Ishikawa (cell line): ENCODE results near the gene CEP57L1.

Experiments
- CEBPB ChIP-seq: IDR thresholded peaks from 2 replicates; pipeline ENCODE4 v1.6.1; 2012
- CREB1 ChIP-seq: IDR thresholded peaks from 2 replicates; pipeline ENCODE4 v1.6.1; 2012; ENCODE audit warnings: low read depth
- EGR1 ChIP-seq: IDR thresholded peaks from 2 replicates; pipeline ENCODE4 v1.6.1; 2012
- EP300 ChIP-seq: IDR thresholded peaks from 2 replicates; pipeline ENCODE4 v1.6.1; 2012; ENCODE audit warnings: borderline replicate concordance
- FOXM1 ChIP-seq: IDR thresholded peaks from 2 replicates; pipeline ENCODE4 v1.6.1; 2012; ENCODE audit warnings: low read depth, borderline replicate concordance
- NFIC ChIP-seq: IDR thresholded peaks from 2 replicates; pipeline ENCODE4 v1.6.1; 2012
- RAD21 ChIP-seq: IDR thresholded peaks from 2 replicates; pipeline ENCODE4 v1.6.1; 2012; ENCODE audit warnings: low read depth
- TAF1 ChIP-seq: IDR thresholded peaks from 2 replicates; pipeline ENCODE4 v1.6.1; 2012; ENCODE audit warnings: low read depth, mild to moderate bottlenecking
- TCF12 ChIP-seq: IDR thresholded peaks from 2 replicates; pipeline ENCODE4 v1.6.1; 2012; ENCODE audit warnings: low read depth
- TEAD4 ChIP-seq: IDR thresholded peaks from 2 replicates; pipeline ENCODE4 v1.6.1; 2012
- YY1 ChIP-seq: IDR thresholded peaks from 2 replicates; pipeline ENCODE4 v1.6.1; 2012; ENCODE audit warnings: low read depth
- ZBTB7A ChIP-seq: IDR thresholded peaks from 2 replicates; pipeline ENCODE4 v1.6.1; 2012; ENCODE audit warnings: low read depth
- TF ChIP-seq, protein P1 (sequence below): IDR thresholded peaks from 2 replicates; pipeline ENCODE4 v1.6.1; 2012; ENCODE audit warnings: low read depth, mild to moderate bottlenecking
- TF ChIP-seq, protein P2 (sequence below): IDR thresholded peaks from 2 replicates; pipeline ENCODE4 v1.6.1; 2012
- TF ChIP-seq, protein P3 (sequence below): IDR thresholded peaks from 2 replicates; pipeline ENCODE4 v1.6.1; 2012

CEP57L1 gene

DNA sequence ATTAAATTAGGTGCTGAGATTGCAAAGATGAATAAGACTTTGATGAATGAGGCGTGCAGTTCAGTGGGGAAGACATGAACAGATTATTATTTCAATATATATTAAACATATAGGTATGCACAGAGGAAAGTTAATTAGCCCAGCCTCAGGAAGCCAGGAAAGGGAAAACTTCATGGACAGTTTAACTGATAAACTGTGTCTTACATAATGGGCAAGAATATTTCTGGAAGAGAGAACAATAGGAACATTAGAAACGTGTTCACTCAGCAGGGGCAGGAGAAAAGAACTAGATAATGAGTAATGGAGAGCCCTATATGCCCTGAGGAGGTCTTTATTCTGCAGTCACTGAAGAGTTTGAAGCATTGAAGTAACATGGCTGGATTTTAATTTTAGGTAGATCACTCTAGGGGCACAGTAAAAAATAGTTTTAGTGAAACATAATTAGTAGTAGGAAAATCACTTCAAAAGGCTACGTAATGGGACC lies 23.6 kb downstream of the CEP57L1 start:
- TF ChIP-seq NFIC (no peak), RAD21 (no peak), CREB1 (no peak), ZBTB7A (no peak), EGR1 (no peak), FOXM1 (no peak), CEBPB (no peak), TAF1 (no peak), EP300 (no peak), TCF12 (no peak), TEAD4 (no peak), YY1 (no peak)
- TF ChIP-seq, protein P1, sequence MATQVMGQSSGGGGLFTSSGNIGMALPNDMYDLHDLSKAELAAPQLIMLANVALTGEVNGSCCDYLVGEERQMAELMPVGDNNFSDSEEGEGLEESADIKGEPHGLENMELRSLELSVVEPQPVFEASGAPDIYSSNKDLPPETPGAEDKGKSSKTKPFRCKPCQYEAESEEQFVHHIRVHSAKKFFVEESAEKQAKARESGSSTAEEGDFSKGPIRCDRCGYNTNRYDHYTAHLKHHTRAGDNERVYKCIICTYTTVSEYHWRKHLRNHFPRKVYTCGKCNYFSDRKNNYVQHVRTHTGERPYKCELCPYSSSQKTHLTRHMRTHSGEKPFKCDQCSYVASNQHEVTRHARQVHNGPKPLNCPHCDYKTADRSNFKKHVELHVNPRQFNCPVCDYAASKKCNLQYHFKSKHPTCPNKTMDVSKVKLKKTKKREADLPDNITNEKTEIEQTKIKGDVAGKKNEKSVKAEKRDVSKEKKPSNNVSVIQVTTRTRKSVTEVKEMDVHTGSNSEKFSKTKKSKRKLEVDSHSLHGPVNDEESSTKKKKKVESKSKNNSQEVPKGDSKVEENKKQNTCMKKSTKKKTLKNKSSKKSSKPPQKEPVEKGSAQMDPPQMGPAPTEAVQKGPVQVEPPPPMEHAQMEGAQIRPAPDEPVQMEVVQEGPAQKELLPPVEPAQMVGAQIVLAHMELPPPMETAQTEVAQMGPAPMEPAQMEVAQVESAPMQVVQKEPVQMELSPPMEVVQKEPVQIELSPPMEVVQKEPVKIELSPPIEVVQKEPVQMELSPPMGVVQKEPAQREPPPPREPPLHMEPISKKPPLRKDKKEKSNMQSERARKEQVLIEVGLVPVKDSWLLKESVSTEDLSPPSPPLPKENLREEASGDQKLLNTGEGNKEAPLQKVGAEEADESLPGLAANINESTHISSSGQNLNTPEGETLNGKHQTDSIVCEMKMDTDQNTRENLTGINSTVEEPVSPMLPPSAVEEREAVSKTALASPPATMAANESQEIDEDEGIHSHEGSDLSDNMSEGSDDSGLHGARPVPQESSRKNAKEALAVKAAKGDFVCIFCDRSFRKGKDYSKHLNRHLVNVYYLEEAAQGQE = no peak
- TF ChIP-seq, protein P2, sequence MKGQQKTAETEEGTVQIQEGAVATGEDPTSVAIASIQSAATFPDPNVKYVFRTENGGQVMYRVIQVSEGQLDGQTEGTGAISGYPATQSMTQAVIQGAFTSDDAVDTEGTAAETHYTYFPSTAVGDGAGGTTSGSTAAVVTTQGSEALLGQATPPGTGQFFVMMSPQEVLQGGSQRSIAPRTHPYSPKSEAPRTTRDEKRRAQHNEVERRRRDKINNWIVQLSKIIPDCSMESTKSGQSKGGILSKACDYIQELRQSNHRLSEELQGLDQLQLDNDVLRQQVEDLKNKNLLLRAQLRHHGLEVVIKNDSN = no peak
- TF ChIP-seq, protein P3, sequence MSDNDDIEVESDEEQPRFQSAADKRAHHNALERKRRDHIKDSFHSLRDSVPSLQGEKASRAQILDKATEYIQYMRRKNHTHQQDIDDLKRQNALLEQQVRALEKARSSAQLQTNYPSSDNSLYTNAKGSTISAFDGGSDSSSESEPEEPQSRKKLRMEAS = no peak

DNA sequence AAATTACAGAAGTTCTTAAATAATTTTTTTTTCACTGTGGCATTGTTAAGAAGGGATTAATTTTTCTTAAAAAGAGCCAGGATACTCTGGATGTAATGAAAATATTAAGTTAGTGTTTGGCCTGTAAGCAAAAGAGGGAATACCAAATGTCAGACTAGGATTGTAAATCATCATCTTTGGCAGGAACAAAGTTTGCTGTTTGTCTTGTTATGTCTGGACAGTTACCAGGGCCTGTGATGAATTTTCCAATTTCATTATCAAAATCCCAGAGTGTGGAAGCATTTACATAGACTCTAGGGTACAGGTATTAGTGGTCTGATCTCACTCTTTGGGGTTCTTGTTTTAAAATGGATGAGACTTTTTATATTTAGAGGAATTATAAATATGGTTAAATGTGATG lies 26.1 kb downstream of the CEP57L1 start:
- TF ChIP-seq CREB1 = no peak
- TF ChIP-seq YY1 = no peak
- TF ChIP-seq EGR1 = no peak
- TF ChIP-seq RAD21 = no peak
- no peak for TF ChIP-seq CEBPB
- TF ChIP-seq, protein P3 = no peak
- no peak for TF ChIP-seq ZBTB7A
- TF ChIP-seq NFIC = no peak
- TF ChIP-seq TEAD4 = no peak
- TF ChIP-seq TCF12 = no peak

DNA sequence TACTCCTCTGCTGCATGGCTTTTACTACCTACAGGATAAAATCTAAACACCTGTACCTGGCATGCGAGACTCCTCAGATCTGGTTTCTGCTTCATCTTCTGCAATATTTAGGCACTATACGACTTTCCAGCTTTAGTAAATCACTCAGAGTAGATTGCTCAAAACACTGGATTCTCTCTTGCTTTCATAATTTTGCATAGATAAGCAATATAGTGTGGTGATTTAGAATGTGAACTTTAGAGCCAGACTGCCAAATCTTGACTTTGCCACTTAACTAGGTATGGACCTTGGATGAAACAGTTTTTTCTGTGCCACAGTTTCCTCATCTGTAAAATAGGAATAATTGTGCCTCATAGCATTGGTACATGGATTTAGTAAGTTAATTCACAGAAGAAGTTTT lies 28.9 kb downstream of the CEP57L1 start:
- no peak for TF ChIP-seq RAD21
- no peak for TF ChIP-seq ZBTB7A
- TF ChIP-seq, protein P3 = no peak
- no peak for TF ChIP-seq YY1
- no peak for TF ChIP-seq EP300
- no peak for TF ChIP-seq CEBPB
- TF ChIP-seq, protein P2 = no peak
- no peak for TF ChIP-seq FOXM1
- no peak for TF ChIP-seq CREB1
- no peak for TF ChIP-seq TEAD4
- TF ChIP-seq TCF12 = no peak
- TF ChIP-seq TAF1 = no peak
- TF ChIP-seq EGR1 = no peak
- TF ChIP-seq, protein P1 = no peak
- no peak for TF ChIP-seq NFIC

DNA sequence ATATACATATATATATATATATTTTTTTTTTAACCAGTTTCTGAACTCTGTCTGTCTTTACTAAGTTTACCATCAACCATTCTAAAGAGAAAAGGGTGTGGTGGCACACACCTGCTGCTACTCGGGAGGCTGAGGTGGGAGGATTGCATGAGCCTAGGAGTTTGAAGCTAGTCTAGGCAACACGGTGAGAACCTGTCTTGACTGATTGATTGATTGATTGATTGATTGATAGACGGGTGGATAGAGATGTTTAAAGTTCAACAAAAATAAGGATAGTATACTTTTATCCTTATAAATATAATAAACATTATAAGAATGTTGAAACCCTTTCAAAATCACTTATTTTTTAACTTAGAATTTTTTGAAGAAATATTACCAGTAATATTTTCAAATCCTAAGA lies 30.2 kb downstream of the CEP57L1 start:
- TF ChIP-seq FOXM1 (no peak), TEAD4 (no peak), TCF12 (no peak), YY1 (no peak), EGR1 (no peak), EP300 (no peak), CEBPB (no peak), CREB1 (no peak), NFIC (no peak), RAD21 (no peak), TAF1 (no peak), ZBTB7A (no peak)
- TF ChIP-seq, protein P3 = no peak
- TF ChIP-seq, protein P2 = no peak
- TF ChIP-seq, protein P1 = no peak
